Measurements from ENCODE around the gene EIF4E1B.

- TF ChIP-seq, protein P1, sequence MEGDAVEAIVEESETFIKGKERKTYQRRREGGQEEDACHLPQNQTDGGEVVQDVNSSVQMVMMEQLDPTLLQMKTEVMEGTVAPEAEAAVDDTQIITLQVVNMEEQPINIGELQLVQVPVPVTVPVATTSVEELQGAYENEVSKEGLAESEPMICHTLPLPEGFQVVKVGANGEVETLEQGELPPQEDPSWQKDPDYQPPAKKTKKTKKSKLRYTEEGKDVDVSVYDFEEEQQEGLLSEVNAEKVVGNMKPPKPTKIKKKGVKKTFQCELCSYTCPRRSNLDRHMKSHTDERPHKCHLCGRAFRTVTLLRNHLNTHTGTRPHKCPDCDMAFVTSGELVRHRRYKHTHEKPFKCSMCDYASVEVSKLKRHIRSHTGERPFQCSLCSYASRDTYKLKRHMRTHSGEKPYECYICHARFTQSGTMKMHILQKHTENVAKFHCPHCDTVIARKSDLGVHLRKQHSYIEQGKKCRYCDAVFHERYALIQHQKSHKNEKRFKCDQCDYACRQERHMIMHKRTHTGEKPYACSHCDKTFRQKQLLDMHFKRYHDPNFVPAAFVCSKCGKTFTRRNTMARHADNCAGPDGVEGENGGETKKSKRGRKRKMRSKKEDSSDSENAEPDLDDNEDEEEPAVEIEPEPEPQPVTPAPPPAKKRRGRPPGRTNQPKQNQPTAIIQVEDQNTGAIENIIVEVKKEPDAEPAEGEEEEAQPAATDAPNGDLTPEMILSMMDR (IDR thresholded peaks at IDR 0.05) = no peak
- no peak for TF ChIP-seq POLR2A (IDR thresholded peaks at IDR 0.05)
These were observed 54.5 kb downstream of the EIF4E1B start for GRCh38 chr5:176685010-176685409.

Data from lower leg skin (tissue), 3 donors.